ENCODE results near the gene DCAF15.
"Not testable (repeated sequence)": the region's sequence is repeated elsewhere in the genome, so short reads cannot be mapped to it uniquely, and the experiment has no call there.

Gene DCAF15

GRCh38 chr19:13952154-13952930 is at the start of gene DCAF15:
Gene DCAF15, plus strand, starts transcription at chr19:13952509. Its CDS starts 4 bp downstream, at chr19:13952513.
- peak; percentile 99 for DNase-seq (ENCODE audit: low read depth)

- no peak for DNase-seq (ENCODE audit: low read depth)
These were observed 49.2 kb upstream of the DCAF15 start for GRCh38 chr19:13902993-13903555.

- peak; percentile 56 for DNase-seq (ENCODE audit: low read depth)
These were observed 46.4 kb upstream of the DCAF15 start, which contains the start of the genes BRME1 and CC2D1A for GRCh38 chr19:13905634-13906520. Gene BRME1, minus strand, starts transcription at chr19:13906117. Its CDS starts 1,225 bp downstream, at chr19:13904892. Gene CC2D1A, plus strand, starts transcription at chr19:13906201. Its CDS starts 241 bp downstream, at chr19:13906442.

GRCh38 chr19:13906521-13906904 is 45.8 kb upstream of the DCAF15 start:
- DNase-seq (ENCODE audit: low read depth), result no peak

GRCh38 chr19:13906910-13907309 is 45.4 kb upstream of the DCAF15 start:
- no peak for DNase-seq (ENCODE audit: low read depth)

GRCh38 chr19:13908674-13909073 is 43.6 kb upstream of the DCAF15 start:
- DNase-seq (ENCODE audit: low read depth), result no peak

GRCh38 chr19:13909430-13909829 is 42.9 kb upstream of the DCAF15 start:
- DNase-seq (ENCODE audit: low read depth), result no peak

GRCh38 chr19:13913352-13913751 is 39.0 kb upstream of the DCAF15 start:
- DNase-seq (ENCODE audit: low read depth), result no peak

- no peak for DNase-seq (ENCODE audit: low read depth)
These were observed 37.5 kb upstream of the DCAF15 start for GRCh38 chr19:13914777-13915176.

- DNase-seq (ENCODE audit: low read depth), result no peak
These were observed 34.4 kb upstream of the DCAF15 start for GRCh38 chr19:13917888-13918406.

- DNase-seq (ENCODE audit: low read depth), result no peak
These were observed 33.4 kb upstream of the DCAF15 start for GRCh38 chr19:13918726-13919411.

- DNase-seq (ENCODE audit: low read depth), result no peak
These were observed 31.8 kb upstream of the DCAF15 start for GRCh38 chr19:13920524-13920923.

- peak; percentile 29 for DNase-seq (ENCODE audit: low read depth)
These were observed 31.2 kb upstream of the DCAF15 start for GRCh38 chr19:13920940-13921747.

- DNase-seq (ENCODE audit: low read depth), result not testable (repeated sequence)
These were observed 30.2 kb upstream of the DCAF15 start for GRCh38 chr19:13922118-13922517.

GRCh38 chr19:13923194-13923987 is 28.9 kb upstream of the DCAF15 start:
- DNase-seq (ENCODE audit: low read depth), result no peak

- no peak for DNase-seq (ENCODE audit: low read depth)
These were observed 26.3 kb upstream of the DCAF15 start for GRCh38 chr19:13926010-13926409.

- DNase-seq (ENCODE audit: low read depth), result no peak
These were observed 25.6 kb upstream of the DCAF15 start for GRCh38 chr19:13926715-13927114.

GRCh38 chr19:13929340-13929739 is 23.0 kb upstream of the DCAF15 start:
- DNase-seq (ENCODE audit: low read depth), result no peak

- no peak for DNase-seq (ENCODE audit: low read depth)
These were observed 22.4 kb upstream of the DCAF15 start for GRCh38 chr19:13929956-13930355.

- no peak for DNase-seq (ENCODE audit: low read depth)
These were observed 21.9 kb upstream of the DCAF15 start for GRCh38 chr19:13930402-13930801.

Data from fibroblast of the conjunctiva (primary cell).